HG03460 (cell line): ENCODE data around the gene TRIM25.

Experiments
- ATAC-seq: cut with Tn5 transposase; IDR thresholded peaks from one replicate; pipeline ENCODE4 v1.9.1; 2021; ENCODE audit not compliant: unreplicated experiment

Gene TRIM25

GRCh38 chr17:56868716-56869115 is 45.1 kb downstream of the TRIM25 start:
- ATAC-seq, result no peak

DNA sequence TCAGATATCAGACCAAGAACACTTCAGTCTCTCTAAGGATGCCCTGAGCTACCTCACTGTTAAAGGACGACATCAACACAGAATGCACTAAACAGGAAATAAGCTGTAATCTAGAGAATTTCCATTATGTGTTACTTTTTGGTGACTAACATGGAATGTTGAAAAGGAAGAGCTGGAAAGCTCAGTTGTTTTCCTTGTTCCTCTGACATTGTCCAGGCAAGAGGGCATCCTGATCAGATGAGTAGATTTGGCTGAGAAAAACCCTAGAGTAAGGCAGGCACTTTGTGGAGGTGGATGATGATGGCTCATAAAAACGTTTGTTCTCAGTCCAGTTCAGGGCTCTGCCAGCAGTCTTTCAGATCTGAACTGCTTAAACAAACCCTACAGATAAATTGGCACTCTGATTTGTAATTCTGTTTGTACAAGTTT is 45.9 kb downstream of the TRIM25 start:
- no peak for ATAC-seq

- ATAC-seq, result no peak
Measured at GRCh38 chr17:56866496-56866895, 47.4 kb downstream of the TRIM25 start.

GRCh38 chr17:56866076-56866475 is 47.8 kb downstream of the TRIM25 start:
- ATAC-seq, result no peak

- ATAC-seq, result no peak
Measured at GRCh38 chr17:56863974-56864373, 49.9 kb downstream of the TRIM25 start.

- ATAC-seq, result no peak
Measured at GRCh38 chr17:56861899-56862298, 52.0 kb downstream of the TRIM25 start.

GRCh38 chr17:56851008-56851407 is 62.8 kb downstream of the TRIM25 start:
- ATAC-seq, result no peak

GRCh38 chr17:56850591-56850990 is 63.3 kb downstream of the TRIM25 start:
- no peak for ATAC-seq

GRCh38 chr17:56849131-56849530 is 64.7 kb downstream of the TRIM25 start:
- ATAC-seq, result no peak

DNA sequence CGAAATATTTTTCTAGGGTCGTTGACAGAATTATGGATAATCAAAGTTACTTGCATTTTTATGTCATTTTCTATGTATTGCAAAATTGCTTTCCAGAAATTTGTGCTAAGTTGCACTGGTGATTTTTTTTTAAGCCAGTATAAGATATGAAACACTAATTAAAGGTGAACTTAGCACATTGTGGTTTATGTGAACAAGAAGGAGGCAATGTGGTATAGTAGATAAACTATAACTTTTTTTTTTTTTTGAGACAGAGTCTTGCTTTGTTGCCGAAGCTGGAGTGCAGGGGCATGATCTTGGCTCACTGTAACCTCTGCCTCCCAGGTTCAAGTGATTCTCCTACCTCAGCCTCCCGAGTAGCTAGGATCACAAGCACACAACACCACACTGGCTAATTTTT is 66.7 kb downstream of the TRIM25 start:
- ATAC-seq, result no peak

DNA sequence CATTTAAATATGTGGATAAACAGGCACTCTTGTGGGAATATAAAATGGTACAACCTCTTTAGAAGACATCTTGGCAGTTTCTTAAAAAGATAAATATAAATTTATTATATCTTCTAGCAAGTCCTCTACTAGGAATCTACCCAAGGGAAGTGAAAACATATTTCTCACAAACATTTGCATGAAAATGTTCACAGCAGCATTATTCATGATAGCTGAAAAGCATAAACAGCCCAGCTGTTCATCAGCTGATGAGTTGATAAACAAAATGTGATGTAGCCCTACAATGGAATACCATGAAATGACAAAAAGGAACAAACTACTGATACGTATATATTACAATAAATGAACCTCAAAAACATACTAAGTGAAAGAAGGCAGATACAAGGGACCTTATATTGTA is 67.9 kb downstream of the TRIM25 start:
- no peak for ATAC-seq

DNA sequence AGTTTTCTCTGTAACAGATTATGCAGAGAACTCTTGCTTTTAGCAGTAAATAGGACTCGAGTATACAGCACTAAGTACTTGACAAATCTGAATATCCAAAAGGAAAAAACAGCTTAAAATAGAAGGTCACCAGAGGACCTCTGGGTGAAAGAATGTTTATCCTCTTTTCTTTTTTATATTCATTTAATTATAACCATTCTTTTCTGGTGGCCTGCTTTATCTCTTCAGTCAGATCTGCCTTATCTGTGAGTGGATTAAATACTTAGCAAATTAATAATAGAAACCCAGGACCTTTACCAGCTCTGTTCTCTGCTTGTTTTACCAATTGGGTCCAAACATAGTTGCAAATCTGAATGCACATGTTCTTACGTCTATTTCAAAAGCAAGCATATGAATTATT is 71.3 kb downstream of the TRIM25 start:
- no peak for ATAC-seq

DNA sequence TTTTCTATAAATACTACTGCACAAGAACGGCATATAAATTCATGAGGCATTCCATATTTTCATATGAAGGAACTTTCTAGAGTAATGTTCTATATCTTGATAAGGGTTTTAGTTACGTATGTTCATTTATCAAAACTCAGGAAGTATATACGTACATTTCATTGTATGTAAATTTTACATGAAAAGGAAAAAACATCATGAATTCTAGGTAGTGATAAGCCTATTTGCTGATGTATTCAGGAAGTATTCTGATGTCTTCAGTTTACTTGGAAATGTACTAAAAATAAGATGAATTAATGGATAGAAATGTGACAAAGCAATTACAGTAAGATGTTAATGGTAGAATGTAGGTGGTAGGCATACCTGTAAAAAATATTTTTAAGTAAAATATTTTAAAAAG is 75.2 kb downstream of the TRIM25 start:
- ATAC-seq, result no peak
